ENCODE data around the gene GP1BB.

GP1BB gene

DNA sequence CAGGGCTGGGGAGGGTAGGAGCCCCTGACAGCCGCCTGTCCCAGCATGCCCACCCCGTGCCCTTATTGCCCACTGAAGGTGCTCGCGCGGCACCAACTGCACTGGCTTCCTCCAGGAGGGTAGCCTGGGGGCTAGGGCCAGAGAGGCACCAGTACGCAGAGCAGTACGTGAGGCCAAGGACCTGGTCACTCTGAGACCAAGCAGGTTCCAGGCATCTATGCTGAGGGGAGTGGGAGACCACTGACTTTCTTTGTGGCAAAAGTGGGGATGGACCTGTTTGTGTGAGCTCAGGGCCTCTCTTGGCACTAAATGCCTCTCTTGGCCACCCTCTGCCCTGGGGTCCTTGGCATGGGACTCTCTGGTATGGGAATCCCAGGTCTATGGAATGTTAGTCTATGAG, 10.8 kb downstream of the GP1BB start:
- H3K27ac ChIP-seq (ENCODE audit: insufficient read depth, low read length, poor library complexity, severe bottlenecking) = no peak overlapping the region
- no peaks in the 10 kb centered on the region for H3K27me3 ChIP-seq (replicated peaks; ENCODE audit: control insufficient read depth, insufficient read depth, low read length, poor library complexity, severe bottlenecking)
- H3K4me1 ChIP-seq (ENCODE audit: control insufficient read depth, insufficient read depth, low read length, poor library complexity, severe bottlenecking) = peaks cover 6% of the 10 kb centered on the region
- H3K9me3 ChIP-seq (ENCODE audit: control insufficient read depth, low read length) = no peaks in the 10 kb centered on the region
- no peaks in the 10 kb centered on the region for H3K36me3 ChIP-seq (ENCODE audit: control insufficient read depth, insufficient read depth, low read length)
- DNase-seq = no peak
- no peak overlapping the region for H3K4me3 ChIP-seq (ENCODE audit: insufficient read depth, low read depth, low read length, poor library complexity, severe bottlenecking)

DNA sequence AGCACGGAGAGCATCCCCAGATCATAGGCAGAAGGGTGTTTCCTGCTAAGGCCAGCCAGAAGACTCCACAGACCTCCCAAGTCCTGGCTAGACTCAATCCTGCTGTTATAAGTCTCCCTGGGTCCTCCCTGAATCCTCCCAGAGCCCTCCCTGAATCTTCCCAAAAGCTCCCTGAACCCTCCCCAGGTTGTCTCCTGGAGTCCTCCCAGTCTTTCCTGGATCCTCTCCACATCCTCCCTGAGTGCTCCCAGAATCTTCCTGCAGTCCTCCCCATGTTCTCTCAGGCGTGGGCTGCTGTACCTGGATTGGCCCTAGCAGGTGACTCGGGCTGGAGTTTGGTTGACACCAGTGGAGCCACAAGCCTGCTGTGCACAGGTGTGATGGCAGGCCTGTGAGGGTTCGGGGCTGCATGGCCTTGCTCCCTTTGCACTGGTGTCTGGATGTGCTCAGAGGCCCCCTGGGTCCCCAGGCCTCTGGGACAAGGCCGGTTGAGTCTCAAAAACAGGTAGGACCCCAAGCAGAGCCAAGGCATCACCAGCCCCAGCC, 11.6 kb downstream of the GP1BB start:
- Histone ChIP-seq H3K9me3 (ENCODE audit: control insufficient read depth, low read length) (no peaks in the 10 kb centered on the region), H3K36me3 (ENCODE audit: control insufficient read depth, insufficient read depth, low read length) (no peaks in the 10 kb centered on the region), H3K4me3 (ENCODE audit: insufficient read depth, low read depth, low read length, poor library complexity, severe bottlenecking) (no peak overlapping the region), H3K4me1 (ENCODE audit: control insufficient read depth, insufficient read depth, low read length, poor library complexity, severe bottlenecking) (peaks cover 6% of the 10 kb centered on the region), H3K27me3 (replicated peaks; ENCODE audit: control insufficient read depth, insufficient read depth, low read length, poor library complexity, severe bottlenecking) (no peaks in the 10 kb centered on the region), H3K27ac (ENCODE audit: insufficient read depth, low read length, poor library complexity, severe bottlenecking) (no peak overlapping the region)
- DNase-seq = no peak

DNA sequence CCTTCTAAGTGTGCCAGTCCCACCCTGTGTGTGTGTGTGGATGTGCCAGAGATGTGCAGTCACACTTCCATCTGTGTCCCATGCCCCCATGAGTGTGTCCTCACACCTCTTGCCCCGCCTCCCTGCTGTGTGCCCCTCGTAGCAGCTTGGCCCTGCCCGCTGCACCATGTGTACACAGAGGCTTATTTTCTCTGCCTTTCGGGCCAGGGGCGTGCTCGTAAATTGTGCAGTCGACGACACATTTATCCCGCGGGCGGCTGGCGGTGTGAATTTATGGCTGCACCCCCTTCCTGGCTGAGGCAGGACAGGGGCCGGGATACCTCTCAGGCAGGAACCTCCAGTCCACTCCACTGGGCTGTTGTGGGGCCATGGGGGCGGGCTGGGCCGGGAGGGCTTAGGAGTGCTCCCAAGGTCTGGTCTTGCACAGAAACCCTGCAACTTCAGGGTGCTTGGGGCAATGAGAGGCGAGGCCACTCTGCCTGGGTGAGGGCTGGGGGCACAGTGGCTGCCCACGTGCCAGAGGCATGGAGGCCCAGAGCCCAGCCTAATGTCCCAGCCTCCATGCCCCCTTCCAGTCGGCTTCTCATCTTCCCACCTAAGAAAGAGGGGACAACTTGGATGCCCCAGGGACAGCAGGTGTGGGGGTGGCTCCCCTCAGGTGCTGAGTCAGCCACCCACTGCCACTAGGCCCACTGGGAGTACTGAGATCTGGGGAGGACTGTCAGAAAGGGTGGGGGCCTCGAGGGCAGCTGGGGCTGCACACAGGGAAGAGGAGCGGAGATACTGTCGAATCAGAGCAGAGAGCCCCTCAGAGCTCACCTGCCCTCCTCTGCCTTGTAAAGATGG, 12.5 kb downstream of the GP1BB start:
- no peak overlapping the region for H3K27ac ChIP-seq (ENCODE audit: insufficient read depth, low read length, poor library complexity, severe bottlenecking)
- no peaks in the 10 kb centered on the region for H3K9me3 ChIP-seq (ENCODE audit: control insufficient read depth, low read length)
- no peaks in the 10 kb centered on the region for H3K27me3 ChIP-seq (replicated peaks; ENCODE audit: control insufficient read depth, insufficient read depth, low read length, poor library complexity, severe bottlenecking)
- no peaks in the 10 kb centered on the region for H3K36me3 ChIP-seq (ENCODE audit: control insufficient read depth, insufficient read depth, low read length)
- peaks cover 5% of the 10 kb centered on the region for H3K4me1 ChIP-seq (ENCODE audit: control insufficient read depth, insufficient read depth, low read length, poor library complexity, severe bottlenecking)
- DNase-seq = no peak
- no peak overlapping the region for H3K4me3 ChIP-seq (ENCODE audit: insufficient read depth, low read depth, low read length, poor library complexity, severe bottlenecking)

DNA sequence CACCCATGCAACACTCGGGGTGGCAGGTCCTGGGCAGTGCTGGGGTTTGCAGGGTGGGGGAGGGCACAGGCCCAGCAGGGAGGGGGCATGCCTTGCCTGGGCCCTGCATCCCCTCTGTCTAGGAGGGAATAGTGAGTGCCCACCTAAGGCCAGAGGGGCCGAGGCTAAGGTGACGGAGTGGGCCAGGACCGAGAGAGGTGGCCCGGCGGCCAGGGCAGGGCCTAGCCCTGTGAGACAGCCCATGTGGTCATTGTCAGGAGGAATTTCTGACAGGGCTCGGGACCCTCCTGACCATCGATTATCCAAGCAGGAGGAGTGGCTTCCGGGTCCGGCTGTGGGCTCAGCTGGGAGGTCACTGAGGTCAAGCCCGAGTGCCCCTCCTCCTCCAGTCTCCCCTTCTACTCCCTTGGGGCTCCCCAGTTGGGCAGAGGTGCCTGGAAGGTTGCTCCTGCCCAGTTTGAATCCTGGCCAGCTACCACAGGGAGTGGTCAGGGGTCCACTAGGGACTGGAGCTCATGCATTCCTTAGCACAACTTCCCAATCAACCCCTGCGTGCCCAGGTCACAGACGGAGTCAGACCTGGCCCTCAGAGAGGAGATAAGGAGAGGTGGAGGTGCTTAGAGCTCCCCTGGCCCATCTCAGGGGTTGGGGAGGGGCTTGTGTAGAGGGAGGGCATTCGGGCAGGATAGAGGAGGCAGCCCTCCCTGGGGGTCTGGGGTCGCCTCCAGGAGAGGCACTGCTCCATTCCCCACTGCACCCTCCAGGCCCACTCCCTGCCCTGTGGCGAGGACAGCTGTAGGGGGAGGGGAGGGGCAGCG, 14.7 kb downstream of the GP1BB start:
- H3K36me3 ChIP-seq (ENCODE audit: control insufficient read depth, insufficient read depth, low read length) = no peaks in the 10 kb centered on the region
- no peak overlapping the region for H3K27ac ChIP-seq (ENCODE audit: insufficient read depth, low read length, poor library complexity, severe bottlenecking)
- no peaks in the 10 kb centered on the region for H3K27me3 ChIP-seq (replicated peaks; ENCODE audit: control insufficient read depth, insufficient read depth, low read length, poor library complexity, severe bottlenecking)
- no peak overlapping the region for H3K4me3 ChIP-seq (ENCODE audit: insufficient read depth, low read depth, low read length, poor library complexity, severe bottlenecking)
- H3K4me1 ChIP-seq (ENCODE audit: control insufficient read depth, insufficient read depth, low read length, poor library complexity, severe bottlenecking) = no peaks in the 10 kb centered on the region
- no peaks in the 10 kb centered on the region for H3K9me3 ChIP-seq (ENCODE audit: control insufficient read depth, low read length)
- DNase-seq = no peak

DNA sequence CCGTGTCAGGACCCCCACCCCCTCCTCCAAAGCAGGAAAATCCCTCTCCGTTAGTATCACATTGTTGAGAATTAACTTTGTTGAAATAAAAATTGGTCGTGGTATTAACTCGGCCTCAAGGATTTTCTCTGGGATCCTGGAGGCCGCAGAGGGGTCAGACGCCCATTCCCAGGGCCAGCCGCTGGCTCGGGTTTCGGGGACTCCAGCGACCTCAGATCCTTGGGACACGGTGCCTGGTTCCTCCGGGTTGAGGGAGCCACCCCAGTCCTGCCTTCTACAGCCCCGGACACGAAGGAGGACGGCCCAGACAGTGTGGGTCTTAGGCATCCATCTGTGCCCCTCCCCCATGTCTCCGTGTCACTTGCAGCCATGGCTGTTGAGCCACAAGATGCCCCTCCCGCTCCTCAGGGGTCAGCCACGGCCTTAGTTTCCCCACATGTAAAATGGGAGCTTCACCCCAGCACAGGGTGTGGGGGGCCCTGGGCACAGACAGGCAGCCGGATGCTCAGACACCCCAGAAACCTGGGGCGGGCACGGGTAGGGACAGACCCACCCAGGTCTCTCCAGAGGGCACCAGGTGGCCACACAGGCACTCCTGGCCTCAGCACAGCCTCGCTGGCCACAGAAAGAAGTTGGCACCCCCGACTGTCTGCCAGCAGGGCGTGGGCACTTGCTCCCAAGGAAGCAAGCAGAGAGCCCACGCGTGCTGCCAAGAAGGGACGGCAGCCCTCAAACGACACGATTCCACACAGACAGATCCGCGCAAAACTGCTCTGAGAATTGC, 15.5 kb downstream of the GP1BB start:
- Histone ChIP-seq H3K9me3 (ENCODE audit: control insufficient read depth, low read length) (no peaks in the 10 kb centered on the region), H3K4me1 (ENCODE audit: control insufficient read depth, insufficient read depth, low read length, poor library complexity, severe bottlenecking) (no peaks in the 10 kb centered on the region), H3K36me3 (ENCODE audit: control insufficient read depth, insufficient read depth, low read length) (no peaks in the 10 kb centered on the region), H3K27ac (ENCODE audit: insufficient read depth, low read length, poor library complexity, severe bottlenecking) (no peak overlapping the region), H3K4me3 (ENCODE audit: insufficient read depth, low read depth, low read length, poor library complexity, severe bottlenecking) (no peak overlapping the region), H3K27me3 (replicated peaks; ENCODE audit: control insufficient read depth, insufficient read depth, low read length, poor library complexity, severe bottlenecking) (no peaks in the 10 kb centered on the region)
- DNase-seq = no peak

DNA sequence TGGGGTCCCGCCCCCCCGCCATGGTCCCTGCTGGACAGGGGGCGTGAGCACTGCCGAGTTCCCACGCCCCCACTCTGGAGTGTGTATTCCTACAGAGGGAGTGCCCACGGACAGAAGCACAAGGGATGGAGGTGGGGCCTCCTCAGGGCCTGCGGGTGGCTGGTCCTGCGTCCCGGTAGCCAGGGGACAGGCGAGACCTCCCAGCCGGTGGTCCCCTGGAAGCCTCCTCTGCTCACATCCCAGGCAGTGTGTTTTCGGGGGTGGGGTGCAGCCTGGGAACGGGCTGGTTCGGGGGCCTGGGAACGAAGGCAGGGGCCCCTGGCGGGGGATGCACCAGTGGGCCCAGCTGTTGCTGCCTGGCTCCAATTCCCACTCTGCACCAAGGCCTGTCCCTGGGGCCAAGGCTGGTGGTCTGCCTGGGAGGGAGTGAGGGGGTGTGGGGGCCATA, 16.1 kb downstream of the GP1BB start:
- Histone ChIP-seq H3K36me3 (ENCODE audit: control insufficient read depth, insufficient read depth, low read length) (no peaks in the 10 kb centered on the region), H3K4me3 (ENCODE audit: insufficient read depth, low read depth, low read length, poor library complexity, severe bottlenecking) (no peak overlapping the region), H3K9me3 (ENCODE audit: control insufficient read depth, low read length) (no peaks in the 10 kb centered on the region), H3K27ac (ENCODE audit: insufficient read depth, low read length, poor library complexity, severe bottlenecking) (no peak overlapping the region), H3K4me1 (ENCODE audit: control insufficient read depth, insufficient read depth, low read length, poor library complexity, severe bottlenecking) (no peaks in the 10 kb centered on the region), H3K27me3 (replicated peaks; ENCODE audit: control insufficient read depth, insufficient read depth, low read length, poor library complexity, severe bottlenecking) (no peaks in the 10 kb centered on the region)
- no peak for DNase-seq

DNA sequence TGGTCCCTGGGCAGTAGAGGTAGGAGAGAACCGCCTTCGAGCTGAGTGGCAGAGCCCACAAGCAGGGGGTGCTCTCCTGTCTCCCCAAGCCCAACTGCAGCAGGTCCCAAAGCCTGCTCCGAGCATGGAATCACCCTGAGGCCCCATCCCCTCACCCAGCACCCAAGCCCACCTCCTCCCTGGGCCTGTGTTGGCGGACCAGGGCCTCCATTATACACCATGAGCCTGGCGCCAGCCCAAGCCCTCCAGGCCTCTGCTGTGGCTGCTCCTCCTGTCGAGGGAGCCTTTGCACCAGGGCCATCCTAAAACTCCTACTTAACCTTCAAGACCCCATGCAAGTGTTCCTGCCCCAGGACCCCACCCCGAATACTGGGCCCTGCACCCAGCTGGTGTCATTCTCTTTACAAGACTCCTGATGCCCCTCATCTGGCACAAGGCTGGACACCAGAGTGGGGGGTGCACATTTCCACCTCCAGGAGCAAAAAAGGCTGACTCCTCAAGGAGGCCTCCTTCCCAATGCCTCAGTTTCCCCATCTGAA, 16.6 kb downstream of the GP1BB start:
- H3K27me3 ChIP-seq (replicated peaks; ENCODE audit: control insufficient read depth, insufficient read depth, low read length, poor library complexity, severe bottlenecking) = no peaks in the 10 kb centered on the region
- no peak overlapping the region for H3K4me3 ChIP-seq (ENCODE audit: insufficient read depth, low read depth, low read length, poor library complexity, severe bottlenecking)
- H3K36me3 ChIP-seq (ENCODE audit: control insufficient read depth, insufficient read depth, low read length) = no peaks in the 10 kb centered on the region
- no peak overlapping the region for H3K27ac ChIP-seq (ENCODE audit: insufficient read depth, low read length, poor library complexity, severe bottlenecking)
- H3K4me1 ChIP-seq (ENCODE audit: control insufficient read depth, insufficient read depth, low read length, poor library complexity, severe bottlenecking) = no peaks in the 10 kb centered on the region
- DNase-seq = no peak
- no peaks in the 10 kb centered on the region for H3K9me3 ChIP-seq (ENCODE audit: control insufficient read depth, low read length)

DNA sequence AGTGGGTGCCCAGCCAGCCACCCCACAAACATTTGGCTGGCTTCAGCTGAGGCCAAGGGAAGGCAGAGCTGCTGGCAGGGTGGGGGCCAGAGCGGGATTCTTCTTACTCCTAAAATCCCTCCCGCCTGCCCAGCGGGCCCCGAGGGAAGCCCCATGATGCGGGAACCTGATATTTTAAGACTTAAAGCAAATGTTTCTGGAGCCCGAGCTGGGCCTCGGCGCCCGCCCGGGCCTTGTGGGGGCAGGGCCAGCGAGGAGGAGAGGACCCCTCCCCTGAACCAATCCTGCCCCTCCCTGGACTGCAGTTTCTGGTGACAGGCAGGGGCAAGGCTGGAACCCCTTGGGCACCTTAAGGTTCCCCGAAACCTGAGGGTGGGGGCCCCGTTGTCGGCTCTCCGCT, 17.2 kb downstream of the GP1BB start:
- no peak for DNase-seq
- Histone ChIP-seq H3K27ac (ENCODE audit: insufficient read depth, low read length, poor library complexity, severe bottlenecking) (no peak overlapping the region), H3K4me3 (ENCODE audit: insufficient read depth, low read depth, low read length, poor library complexity, severe bottlenecking) (no peak overlapping the region), H3K9me3 (ENCODE audit: control insufficient read depth, low read length) (no peaks in the 10 kb centered on the region), H3K36me3 (ENCODE audit: control insufficient read depth, insufficient read depth, low read length) (no peaks in the 10 kb centered on the region), H3K27me3 (replicated peaks; ENCODE audit: control insufficient read depth, insufficient read depth, low read length, poor library complexity, severe bottlenecking) (no peaks in the 10 kb centered on the region), H3K4me1 (ENCODE audit: control insufficient read depth, insufficient read depth, low read length, poor library complexity, severe bottlenecking) (no peaks in the 10 kb centered on the region)

DNA sequence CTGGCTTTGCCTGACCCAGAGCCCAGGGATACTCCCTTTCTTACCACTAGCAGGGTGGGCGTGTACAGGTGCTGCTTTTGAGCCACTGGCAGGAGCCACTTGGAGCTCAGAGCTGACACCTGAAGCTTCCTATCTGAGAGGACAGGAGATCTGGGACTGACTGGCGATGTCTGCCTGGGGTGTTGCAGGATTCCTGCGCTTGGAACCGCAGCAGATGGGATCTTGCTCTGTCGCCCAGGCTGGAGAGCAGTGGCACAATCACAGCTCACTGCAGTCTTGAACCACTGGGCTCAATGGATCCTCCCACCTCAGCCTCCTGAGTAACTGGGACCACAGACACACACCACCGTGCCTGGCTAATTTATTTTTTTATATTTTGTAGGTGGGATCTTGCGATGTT, 17.7 kb downstream of the GP1BB start:
- H3K9me3 ChIP-seq (ENCODE audit: control insufficient read depth, low read length) = no peaks in the 10 kb centered on the region

More for the DNA sequence above, 17.7 kb downstream of the GP1BB start:
- H3K4me1 ChIP-seq (ENCODE audit: control insufficient read depth, insufficient read depth, low read length, poor library complexity, severe bottlenecking) = no peaks in the 10 kb centered on the region
- H3K36me3 ChIP-seq (ENCODE audit: control insufficient read depth, insufficient read depth, low read length) = no peaks in the 10 kb centered on the region
- H3K4me3 ChIP-seq (ENCODE audit: insufficient read depth, low read depth, low read length, poor library complexity, severe bottlenecking) = no peak overlapping the region
- H3K27ac ChIP-seq (ENCODE audit: insufficient read depth, low read length, poor library complexity, severe bottlenecking) = no peak overlapping the region
- no peak for DNase-seq
- no peaks in the 10 kb centered on the region for H3K27me3 ChIP-seq (replicated peaks; ENCODE audit: control insufficient read depth, insufficient read depth, low read length, poor library complexity, severe bottlenecking)
